Nephron progenitor cell (in vitro differentiated cells): Measurements from ENCODE around the gene OPHN1.
A peak's percentile ranks its signal among the peaks of the same experiment; 100 is the strongest.

Experiments
- DNase-seq: peaks from one replicate; pipeline ENCODE4 v3.0.0; 2021
- H3K27ac Mint-ChIP-seq: 2 replicates; pipeline ENCODE4 v1.8.0; 2021; ENCODE audit warnings: mild to moderate bottlenecking, moderate library complexity, mixed read lengths
- H3K27me3 Mint-ChIP-seq: 2 replicates; pipeline ENCODE4 v1.8.0; 2021; ENCODE audit warnings: mild to moderate bottlenecking, low read depth, mixed read lengths; ENCODE audit not compliant: poor library complexity
- H3K36me3 Mint-ChIP-seq: 2 replicates; pipeline ENCODE4 v1.8.0; 2021; ENCODE audit warnings: low read depth, mixed read lengths
- H3K4me1 Mint-ChIP-seq: 2 replicates; pipeline ENCODE4 v1.8.0; 2021; ENCODE audit warnings: mixed read lengths
- H3K4me3 Mint-ChIP-seq: 2 replicates; pipeline ENCODE4 v1.8.0; 2021; ENCODE audit warnings: mild to moderate bottlenecking, moderate library complexity, mixed read lengths
- H3K9me3 Mint-ChIP-seq: 2 replicates; pipeline ENCODE4 v1.8.0; 2021; ENCODE audit warnings: mild to moderate bottlenecking, moderate library complexity, mixed read lengths
- TF ChIP-seq, protein P1 (sequence below): fragments of 200-600 bp; sonication (generic); IDR thresholded peaks from 2 replicates; pipeline ENCODE4 v1.5.0; 2021; ENCODE audit warnings: antibody characterized with exemption

Gene OPHN1

DNA sequence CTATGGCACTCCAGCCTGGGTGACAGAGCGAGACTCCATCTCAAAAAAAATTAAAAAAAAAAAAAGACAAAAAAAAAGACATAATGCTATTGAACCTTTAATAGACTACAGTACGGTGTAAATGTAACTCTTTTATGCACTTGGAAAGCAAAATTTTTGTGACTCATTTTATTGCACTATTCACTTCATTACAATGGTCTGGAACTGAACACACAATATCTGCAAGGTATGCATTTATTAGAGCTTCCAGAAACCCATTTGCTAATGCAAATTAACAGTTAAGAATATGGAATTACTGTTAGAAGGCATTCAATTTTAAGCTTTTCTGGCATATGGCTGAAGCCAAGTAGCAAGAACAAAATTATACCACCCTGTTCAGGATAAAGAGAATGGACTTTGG is 176.3 kb downstream of the OPHN1 start:
- Mint-ChIP-seq H3K4me3 (no peak overlapping the region), H3K4me1 (no peaks in the 10 kb centered on the region), H3K9me3 (peaks cover 35% of the 10 kb centered on the region), H3K27me3 (no peaks in the 10 kb centered on the region), H3K27ac (no peak overlapping the region), H3K36me3 (no peaks in the 10 kb centered on the region)
- TF ChIP-seq, protein P1, sequence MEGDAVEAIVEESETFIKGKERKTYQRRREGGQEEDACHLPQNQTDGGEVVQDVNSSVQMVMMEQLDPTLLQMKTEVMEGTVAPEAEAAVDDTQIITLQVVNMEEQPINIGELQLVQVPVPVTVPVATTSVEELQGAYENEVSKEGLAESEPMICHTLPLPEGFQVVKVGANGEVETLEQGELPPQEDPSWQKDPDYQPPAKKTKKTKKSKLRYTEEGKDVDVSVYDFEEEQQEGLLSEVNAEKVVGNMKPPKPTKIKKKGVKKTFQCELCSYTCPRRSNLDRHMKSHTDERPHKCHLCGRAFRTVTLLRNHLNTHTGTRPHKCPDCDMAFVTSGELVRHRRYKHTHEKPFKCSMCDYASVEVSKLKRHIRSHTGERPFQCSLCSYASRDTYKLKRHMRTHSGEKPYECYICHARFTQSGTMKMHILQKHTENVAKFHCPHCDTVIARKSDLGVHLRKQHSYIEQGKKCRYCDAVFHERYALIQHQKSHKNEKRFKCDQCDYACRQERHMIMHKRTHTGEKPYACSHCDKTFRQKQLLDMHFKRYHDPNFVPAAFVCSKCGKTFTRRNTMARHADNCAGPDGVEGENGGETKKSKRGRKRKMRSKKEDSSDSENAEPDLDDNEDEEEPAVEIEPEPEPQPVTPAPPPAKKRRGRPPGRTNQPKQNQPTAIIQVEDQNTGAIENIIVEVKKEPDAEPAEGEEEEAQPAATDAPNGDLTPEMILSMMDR, result no peak
- DNase-seq, result no peak

DNA sequence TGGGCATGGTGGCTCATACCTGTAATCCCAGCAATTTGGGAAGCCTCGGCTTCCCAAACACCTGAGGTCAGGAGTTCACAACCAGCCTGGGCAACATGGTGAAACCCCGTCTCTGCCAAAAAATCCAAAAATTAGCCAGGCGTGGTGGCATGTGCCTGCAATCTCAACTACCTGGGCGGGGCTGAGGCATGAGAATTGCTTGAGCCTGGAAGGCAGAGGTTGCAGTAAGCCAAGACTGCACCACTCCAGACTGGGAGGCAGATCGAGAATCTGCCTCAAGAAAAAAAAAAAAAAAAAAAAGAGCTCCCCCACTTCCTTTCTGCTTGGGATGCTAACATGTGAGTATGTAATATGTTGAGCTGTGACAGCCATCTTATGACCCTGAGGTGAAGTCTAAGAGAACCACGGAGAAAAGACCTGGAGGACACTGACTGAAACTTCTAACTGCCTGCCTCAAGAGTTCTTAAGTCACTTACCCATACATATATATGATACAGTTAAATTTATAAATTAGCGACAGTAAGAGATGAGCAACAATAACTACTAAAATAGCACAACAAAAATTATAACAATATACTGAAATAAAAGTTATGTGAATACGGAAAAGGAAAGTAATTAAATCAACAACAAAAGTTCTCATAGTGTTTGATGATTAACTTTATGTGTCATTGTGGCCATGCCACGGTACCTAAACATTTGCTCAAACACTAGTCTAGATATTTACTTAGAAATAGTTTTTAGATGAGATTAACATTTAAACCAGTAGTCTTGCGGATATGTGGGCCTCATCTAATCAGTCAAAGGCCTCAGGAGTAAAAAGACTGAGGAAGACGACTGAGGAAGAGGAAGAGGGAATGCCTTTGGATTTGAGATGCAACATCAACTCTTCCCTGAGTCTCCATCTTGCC is 178.3 kb downstream of the OPHN1 start:
- H3K9me3 Mint-ChIP-seq, result peaks cover 30% of the 10 kb centered on the region
- no peak for DNase-seq
- no peak overlapping the region for H3K27ac Mint-ChIP-seq
- TF ChIP-seq, protein P1, result no peak
- H3K27me3 Mint-ChIP-seq, result no peaks in the 10 kb centered on the region
- no peak overlapping the region for H3K4me3 Mint-ChIP-seq
- H3K4me1 Mint-ChIP-seq, result no peaks in the 10 kb centered on the region
- no peaks in the 10 kb centered on the region for H3K36me3 Mint-ChIP-seq

GRCh38 chrX:68252664-68253063 is 180.6 kb downstream of the OPHN1 start:
- Mint-ChIP-seq H3K27ac (no peak overlapping the region), H3K9me3 (peaks cover 22% of the 10 kb centered on the region), H3K27me3 (no peaks in the 10 kb centered on the region), H3K4me3 (no peak overlapping the region), H3K4me1 (no peaks in the 10 kb centered on the region), H3K36me3 (no peaks in the 10 kb centered on the region)
- DNase-seq, result no peak
- TF ChIP-seq, protein P1, result no peak

DNA sequence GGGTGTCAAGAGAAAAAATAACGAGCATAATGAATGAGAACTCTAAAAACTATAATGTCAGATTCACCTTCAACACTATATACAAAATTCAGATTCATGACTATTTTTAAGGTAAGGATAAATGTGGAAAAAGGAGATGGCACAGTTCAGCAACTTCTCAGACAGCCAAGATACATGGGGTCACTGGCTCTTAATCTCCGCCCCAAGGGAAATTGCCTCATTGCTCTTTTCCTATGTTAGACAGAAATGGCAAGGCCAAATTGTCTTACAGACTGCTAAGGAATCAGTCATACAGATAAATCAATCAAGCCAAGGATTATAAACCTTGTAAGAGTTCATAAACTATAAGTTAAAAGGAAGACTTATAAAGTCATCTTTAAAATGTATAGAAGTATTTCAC is 183.4 kb downstream of the OPHN1 start:
- peaks cover 17% of the 10 kb centered on the region for H3K9me3 Mint-ChIP-seq
- H3K27ac Mint-ChIP-seq, result no peak overlapping the region

GRCh38 chrX:68249401-68249831 is 183.9 kb downstream of the OPHN1 start:
- Mint-ChIP-seq H3K27me3 (no peaks in the 10 kb centered on the region), H3K27ac (no peak overlapping the region), H3K9me3 (peaks cover 13% of the 10 kb centered on the region), H3K4me3 (no peak overlapping the region), H3K4me1 (no peaks in the 10 kb centered on the region), H3K36me3 (no peaks in the 10 kb centered on the region)
- TF ChIP-seq, protein P1, result no peak
- DNase-seq, result no peak

More for the DNA sequence above, 183.4 kb downstream of the OPHN1 start:
- TF ChIP-seq, protein P1, result no peak
- DNase-seq, result no peak
- H3K27me3 Mint-ChIP-seq, result no peaks in the 10 kb centered on the region
- H3K4me1 Mint-ChIP-seq, result no peaks in the 10 kb centered on the region
- no peaks in the 10 kb centered on the region for H3K36me3 Mint-ChIP-seq
- H3K4me3 Mint-ChIP-seq, result no peak overlapping the region

GRCh38 chrX:68238568-68238967 is 194.7 kb downstream of the OPHN1 start:
- Mint-ChIP-seq H3K27me3 (peaks cover 3% of the 10 kb centered on the region), H3K4me3 (no peak overlapping the region), H3K27ac (no peak overlapping the region), H3K36me3 (no peaks in the 10 kb centered on the region), H3K4me1 (peaks cover 16% of the 10 kb centered on the region), H3K9me3 (peaks cover 11% of the 10 kb centered on the region)
- TF ChIP-seq, protein P1, result peak; percentile 15
- DNase-seq, result no peak
